Breast epithelium (tissue), 3 donors: ENCODE data around the gene SLC34A3.

Source experiments
- POLR2A ChIP-seq: fragments of 450-650 bp; IDR thresholded peaks from one replicate; pipeline ENCODE4 v1.6.1; 2016; ENCODE audit warnings: antibody characterized with exemption, mild to moderate bottlenecking, moderate library complexity
- TF ChIP-seq, protein P1 (sequence below), 3 donors: fragments of 450-650 bp; IDR thresholded peaks; one replicate each; pipeline ENCODE4 v1.5.1; 2016 to 2017; ENCODE audit warnings: antibody characterized with exemption in 3 of 3, mild to moderate bottlenecking in 3 of 3, moderate library complexity in 3 of 3

GRCh38 chr9:137245450-137246421 is 15.0 kb downstream of the SLC34A3 start:
- TF ChIP-seq, protein P1, sequence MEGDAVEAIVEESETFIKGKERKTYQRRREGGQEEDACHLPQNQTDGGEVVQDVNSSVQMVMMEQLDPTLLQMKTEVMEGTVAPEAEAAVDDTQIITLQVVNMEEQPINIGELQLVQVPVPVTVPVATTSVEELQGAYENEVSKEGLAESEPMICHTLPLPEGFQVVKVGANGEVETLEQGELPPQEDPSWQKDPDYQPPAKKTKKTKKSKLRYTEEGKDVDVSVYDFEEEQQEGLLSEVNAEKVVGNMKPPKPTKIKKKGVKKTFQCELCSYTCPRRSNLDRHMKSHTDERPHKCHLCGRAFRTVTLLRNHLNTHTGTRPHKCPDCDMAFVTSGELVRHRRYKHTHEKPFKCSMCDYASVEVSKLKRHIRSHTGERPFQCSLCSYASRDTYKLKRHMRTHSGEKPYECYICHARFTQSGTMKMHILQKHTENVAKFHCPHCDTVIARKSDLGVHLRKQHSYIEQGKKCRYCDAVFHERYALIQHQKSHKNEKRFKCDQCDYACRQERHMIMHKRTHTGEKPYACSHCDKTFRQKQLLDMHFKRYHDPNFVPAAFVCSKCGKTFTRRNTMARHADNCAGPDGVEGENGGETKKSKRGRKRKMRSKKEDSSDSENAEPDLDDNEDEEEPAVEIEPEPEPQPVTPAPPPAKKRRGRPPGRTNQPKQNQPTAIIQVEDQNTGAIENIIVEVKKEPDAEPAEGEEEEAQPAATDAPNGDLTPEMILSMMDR (IDR thresholded peaks at IDR 0.05), result no peak
- TF ChIP-seq POLR2A, result no peak
